Measurements from ENCODE around the gene MAGI2.

The MAGI2 gene

GRCh38 chr7:78164459-78164858, 1289.0 kb downstream of the MAGI2 start:
- DNase-seq: no peak

DNA sequence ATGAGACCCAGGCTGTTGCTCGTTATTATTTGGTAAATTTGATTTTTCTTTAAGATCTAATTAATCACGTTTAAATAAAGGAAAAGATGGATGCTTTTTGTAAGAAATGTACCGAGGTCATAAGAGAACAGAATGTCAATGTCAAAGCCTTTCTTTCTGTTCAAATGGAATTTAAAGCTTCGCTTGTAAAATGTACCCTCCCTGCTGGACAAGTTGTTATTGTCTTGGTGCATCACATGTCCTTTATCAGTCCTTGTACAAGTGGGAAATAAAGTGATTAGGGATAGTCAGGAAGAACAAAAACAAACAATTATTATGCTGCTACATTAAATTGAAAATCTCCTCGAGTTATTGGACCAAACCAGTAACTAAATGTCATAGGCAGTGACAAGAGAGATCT, 1291.7 kb downstream of the MAGI2 start:
- DNase-seq: no peak

GRCh38 chr7:78159545-78159944, 1293.9 kb downstream of the MAGI2 start:
- DNase-seq: no peak

GRCh38 chr7:78153285-78153684, 1300.2 kb downstream of the MAGI2 start:
- DNase-seq: no peak

DNA sequence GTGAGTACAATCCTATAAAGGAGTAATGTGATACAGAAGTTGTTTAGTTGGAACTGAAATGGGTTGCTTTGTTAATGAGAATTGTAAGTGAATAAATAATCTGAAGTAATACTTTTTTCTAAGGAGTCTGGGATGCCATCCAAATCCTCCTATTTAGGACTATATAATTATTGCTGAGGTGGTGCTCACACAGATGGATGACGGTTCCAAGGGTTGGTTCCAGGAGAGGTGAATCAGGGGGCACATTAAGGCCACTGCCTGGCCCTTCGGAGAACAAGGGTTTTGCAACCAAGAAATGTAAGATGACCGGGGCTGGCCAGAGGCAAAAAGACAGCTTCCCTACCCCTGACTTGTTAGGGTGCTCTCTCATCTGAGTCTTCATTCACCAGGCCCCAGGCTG, 1302.2 kb downstream of the MAGI2 start:
- DNase-seq: no peak

GRCh38 chr7:78149787-78150186, 1303.7 kb downstream of the MAGI2 start:
- no peak for DNase-seq

GRCh38 chr7:78148166-78148894, 1305.1 kb downstream of the MAGI2 start:
- DNase-seq: no peak

DNA sequence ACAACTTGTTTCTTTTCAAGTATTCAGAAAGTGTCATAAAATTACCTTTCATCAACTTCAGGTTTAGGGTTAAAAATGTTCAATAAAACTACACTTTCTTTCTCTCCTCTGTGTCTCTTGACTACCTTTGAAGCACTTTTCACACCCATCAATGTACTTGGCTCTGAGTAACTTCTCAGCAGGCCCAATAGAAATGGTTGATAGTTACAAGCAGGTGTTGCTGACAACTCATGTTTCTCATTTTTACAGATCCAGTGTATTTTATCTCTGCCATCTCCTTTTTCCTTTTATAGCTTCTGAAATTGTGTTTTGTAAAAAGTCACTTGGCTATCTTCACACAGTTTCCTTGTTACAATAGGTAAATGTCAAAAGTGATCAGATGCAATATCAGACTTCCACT, 1306.9 kb downstream of the MAGI2 start:
- DNase-seq: no peak

- DNase-seq: no peak
These were observed 1309.8 kb downstream of the MAGI2 start for GRCh38 chr7:78143661-78144060.

DNA sequence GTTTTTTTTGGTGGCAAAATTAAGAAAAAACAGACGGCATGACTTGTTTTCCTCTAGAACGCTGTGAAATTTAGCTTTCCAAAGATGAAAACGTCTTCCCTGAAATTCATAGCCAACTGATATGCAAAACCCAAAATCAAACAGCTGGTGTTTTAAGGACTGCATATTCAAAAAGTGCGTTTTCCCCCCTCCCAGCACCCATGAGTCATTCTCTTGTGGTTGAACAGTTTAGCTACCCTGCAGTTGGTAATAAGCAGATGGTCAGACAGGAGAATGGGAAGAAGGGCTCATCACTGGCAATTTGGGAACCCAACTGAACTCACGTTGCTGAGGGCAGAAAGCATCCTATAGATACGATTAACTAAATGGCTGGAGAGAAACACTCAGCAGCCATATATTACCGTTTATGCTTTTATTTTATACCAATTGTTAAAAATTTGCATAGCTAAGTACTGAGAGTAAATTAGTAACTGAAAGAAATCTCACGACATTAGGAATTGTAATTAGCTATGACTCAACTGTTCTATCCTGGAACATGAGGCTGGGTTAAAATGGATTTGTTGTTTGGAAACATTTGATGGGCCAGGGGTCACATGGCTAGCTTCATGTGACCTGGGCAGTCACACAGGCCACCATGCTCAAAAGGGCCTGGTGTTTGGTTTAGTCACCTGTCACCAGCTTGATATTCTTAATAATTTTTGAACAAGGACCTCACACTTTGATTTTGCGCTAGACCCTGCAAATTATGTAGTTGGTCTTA, 1311.8 kb downstream of the MAGI2 start:
- no peak for DNase-seq

DNA sequence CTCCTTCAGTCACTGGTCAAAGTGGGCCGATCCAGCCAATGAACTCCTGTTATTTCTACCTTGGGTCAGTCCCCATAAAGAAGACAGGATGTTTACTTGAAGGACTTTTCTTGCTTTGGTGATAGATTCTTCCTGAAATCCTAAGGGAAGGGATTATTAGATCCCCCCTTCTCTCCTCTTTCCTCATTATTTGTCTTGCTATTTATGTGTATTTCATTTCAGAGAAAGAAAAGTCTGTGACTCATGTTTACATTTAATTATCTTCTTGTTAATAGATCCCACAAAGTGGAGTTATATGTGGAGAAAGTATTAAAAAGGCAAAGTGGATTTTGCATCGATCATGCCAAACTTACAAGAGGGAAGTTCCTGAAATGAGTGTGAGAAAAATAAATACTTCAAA, 1313.4 kb downstream of the MAGI2 start:
- no peak for DNase-seq

- DNase-seq: no peak
These were observed 1314.1 kb downstream of the MAGI2 start for GRCh38 chr7:78139335-78139734.

DNA sequence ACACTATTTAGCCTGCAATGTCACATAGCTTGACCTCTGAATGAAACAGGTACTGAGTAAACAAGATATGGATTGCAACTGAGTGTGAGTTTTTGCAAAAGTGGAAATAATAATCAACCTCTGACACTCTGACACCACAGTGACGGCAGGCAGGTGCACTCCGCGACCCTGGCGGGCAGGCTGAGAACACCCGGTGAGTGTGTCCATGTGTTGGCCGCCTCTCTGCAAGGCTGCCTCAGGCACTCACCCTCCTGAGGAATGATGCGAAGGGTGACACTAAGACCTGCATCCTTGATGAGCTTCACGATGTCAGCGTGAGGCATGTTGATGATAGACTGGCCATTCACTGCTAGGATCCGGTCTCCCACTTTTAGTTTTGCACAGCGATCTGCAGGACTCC, 1318.7 kb downstream of the MAGI2 start:
- no peak for DNase-seq

DNA sequence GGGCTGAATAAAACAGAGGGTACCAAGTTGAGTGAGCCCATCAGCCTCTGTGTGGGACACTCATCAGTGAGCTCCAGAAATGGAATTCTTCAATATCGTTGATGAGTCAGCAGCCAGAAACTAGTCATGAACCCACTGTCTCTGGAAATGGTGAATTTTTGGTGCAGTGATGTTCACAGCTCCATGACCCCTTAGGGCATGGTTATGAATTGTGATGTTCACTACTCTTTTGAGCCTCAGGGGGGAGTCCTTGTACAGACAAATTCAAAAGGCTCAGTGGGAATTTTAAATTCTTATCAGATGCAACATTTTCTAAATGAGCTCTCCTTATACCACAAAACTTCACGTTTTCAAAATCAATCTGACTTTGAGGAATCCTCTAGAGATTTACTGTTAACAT, 1319.2 kb downstream of the MAGI2 start:
- peak; percentile 11 for DNase-seq

DNA sequence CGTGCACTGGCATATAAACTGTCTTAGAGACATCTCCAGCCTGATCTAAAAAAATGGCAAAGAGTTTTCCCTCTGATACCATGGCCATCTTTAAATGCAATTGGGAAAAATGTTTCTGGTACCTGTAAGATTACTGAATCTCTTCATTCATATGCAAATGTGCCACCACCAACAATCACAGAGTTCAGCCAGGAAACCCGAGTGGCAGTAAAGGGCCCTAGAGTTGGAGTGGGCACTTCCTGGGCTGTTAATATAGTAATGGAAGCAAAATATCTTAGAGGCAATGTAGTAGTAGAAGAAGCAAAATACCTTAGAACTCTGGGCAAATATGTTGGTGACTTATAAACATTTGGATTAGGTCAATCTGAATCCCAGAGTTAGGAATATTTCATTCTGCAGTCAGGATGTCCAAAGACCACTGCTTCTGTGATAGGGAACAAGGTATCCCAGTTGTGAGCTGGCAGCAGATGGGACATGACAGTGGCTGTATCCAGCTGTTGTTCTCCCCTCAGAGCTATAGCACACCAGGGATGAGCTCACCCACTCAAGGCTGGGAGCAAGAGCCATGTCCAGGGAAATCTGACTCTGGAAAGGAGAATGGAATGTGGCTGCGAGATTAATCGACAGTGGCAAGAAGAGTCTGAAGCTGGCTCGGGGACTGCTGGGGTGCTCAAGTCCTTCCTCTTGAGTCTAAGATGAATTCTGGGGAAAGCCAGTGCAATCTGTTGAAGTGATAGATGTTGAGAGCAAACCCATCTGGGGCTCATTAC, 1322.8 kb downstream of the MAGI2 start:
- DNase-seq: no peak

DNA sequence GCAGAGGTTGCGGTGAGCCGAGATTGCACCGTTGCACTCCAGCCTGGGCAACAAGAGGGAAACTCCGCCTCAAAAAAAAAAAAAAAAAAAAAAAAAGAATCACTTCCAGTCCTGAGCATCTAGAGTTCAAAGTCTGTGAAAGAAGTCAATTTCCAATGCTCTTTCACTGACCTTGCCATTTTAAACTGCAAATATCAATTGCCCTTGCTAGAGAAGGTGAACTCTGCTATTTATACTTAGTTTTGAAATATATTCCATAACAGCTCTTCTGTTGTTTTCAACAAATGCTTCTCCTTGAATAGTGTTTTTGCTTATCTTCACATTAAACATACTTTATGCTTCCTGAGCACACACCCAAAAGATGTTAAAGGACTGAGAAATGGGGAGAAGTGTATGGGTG, 1323.6 kb downstream of the MAGI2 start:
- DNase-seq: no peak

- no peak for DNase-seq
These were observed 1326.5 kb downstream of the MAGI2 start for GRCh38 chr7:78127009-78127408.

- DNase-seq: no peak
These were observed 1327.6 kb downstream of the MAGI2 start for GRCh38 chr7:78125884-78126283.

- DNase-seq: no peak
These were observed 1329.3 kb downstream of the MAGI2 start for GRCh38 chr7:78124216-78124615.

GRCh38 chr7:78121888-78122287, 1331.6 kb downstream of the MAGI2 start:
- DNase-seq: no peak

- DNase-seq: no peak
These were observed 1335.0 kb downstream of the MAGI2 start for GRCh38 chr7:78118470-78118869.

DNA sequence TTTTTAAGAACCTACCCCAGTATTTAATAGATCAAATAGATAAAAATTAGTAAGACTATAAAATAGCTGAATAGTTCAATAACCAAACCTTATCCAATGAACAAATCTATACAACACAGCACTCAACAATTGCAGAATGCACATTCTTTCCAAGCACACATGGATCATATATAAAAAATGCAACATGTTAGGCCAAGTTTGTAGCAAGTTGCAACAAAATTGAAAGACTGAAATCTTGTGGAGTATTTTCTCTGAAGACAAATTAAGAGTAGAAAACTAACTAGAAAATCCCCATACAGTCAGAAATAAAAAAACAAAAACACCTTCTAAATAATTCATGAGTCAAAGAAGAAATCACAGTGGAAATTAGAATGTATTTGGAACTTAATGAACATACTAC, 1337.6 kb downstream of the MAGI2 start:
- DNase-seq: no peak

DNA sequence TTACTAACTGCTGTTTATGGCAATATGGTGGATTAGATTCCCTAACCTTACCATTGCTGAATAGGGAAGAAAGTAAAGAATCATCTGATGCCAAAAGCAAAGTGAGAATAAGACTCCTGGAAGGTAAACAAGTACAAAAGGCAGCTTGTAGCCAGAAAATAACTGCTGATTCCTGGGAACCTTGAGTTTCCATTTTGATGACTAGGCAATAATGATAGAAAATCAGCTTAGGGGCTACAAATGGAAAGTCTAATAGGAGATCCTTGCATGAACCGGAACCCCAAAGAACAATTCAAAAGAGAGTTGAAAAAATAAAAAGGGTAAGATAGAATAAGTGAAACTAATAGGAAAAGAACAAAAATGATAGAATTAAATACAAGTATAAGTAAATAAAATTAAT, 1338.5 kb downstream of the MAGI2 start:
- DNase-seq: no peak

DNA sequence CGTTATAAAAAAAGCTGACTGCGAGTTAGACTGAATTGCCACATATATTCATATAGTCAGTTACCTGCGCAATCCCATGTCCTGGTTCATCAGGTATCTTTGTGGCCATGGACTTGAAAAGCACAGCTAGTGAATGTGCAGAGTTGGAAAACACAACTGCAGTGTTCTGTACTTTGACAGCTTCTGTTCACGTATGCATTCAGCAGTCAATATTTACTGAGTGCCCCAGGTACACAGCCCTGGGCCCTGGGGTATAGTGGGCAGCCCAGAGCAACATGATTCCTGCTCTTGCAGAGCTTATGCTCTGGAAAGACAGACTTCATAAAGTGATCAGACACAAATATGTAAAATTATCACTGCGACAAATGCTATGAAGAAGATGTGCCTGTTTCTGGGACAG, 1341.0 kb downstream of the MAGI2 start:
- no peak for DNase-seq

All from 8988T (cell line).